HEK293 (cell line): ENCODE data around the gene ACSL3.

Experiments
- CTCF ChIA-PET: fragments of 350-600 bp; formaldehyde crosslinking; extraction: SDS; loops from one replicate; lab custom pipeline; 2021; ENCODE audit warnings: antibody characterized with exemption; lab: Yijun Ruan, JAX
- POLR2A ChIA-PET: fragments of 300-600 bp; formaldehyde crosslinking; extraction: SDS; loops from one replicate; lab custom pipeline; 2020; ENCODE audit warnings: antibody characterized with exemption, inconsistent platforms; lab: Yijun Ruan, JAX
- H3K27ac ChIP-seq: fragments of 200-500 bp; sonication (Bioruptor generic); 2 replicates; pipeline ENCODE4 v1.5.1; 2014; ENCODE audit warnings: low read depth, low read length, control low read depth, inconsistent platforms; ENCODE audit errors: extremely low read depth
- H3K36me3 ChIP-seq, 2 experiments: fragments of 200-500 bp in 1 of 2; sonication (Bioruptor generic) in 1 of 2; 1 replicate in 1 of 2; 2 replicates in 1 of 2; pipeline ENCODE4 v1.5.1; 2014 to 2017; ENCODE audit warnings: inconsistent platforms in 2 of 2, low read length in 2 of 2; ENCODE audit not compliant: control insufficient read depth in 2 of 2, insufficient read depth in 1 of 2
- H3K4me1 ChIP-seq: fragments of 200-500 bp; sonication (Bioruptor generic); 2 replicates; pipeline ENCODE4 v1.5.1; 2014; ENCODE audit warnings: mild to moderate bottlenecking, low read length, inconsistent platforms; ENCODE audit not compliant: control insufficient read depth, insufficient read depth
- H3K4me3 ChIP-seq: 2 replicates; pipeline ENCODE4 v1.5.1; 2011; ENCODE audit warnings: low read depth, mild to moderate bottlenecking, control low read depth, low read length, moderate library complexity
- H3K9me3 ChIP-seq: fragments of 200-500 bp; sonication (Bioruptor generic); 2 replicates; pipeline ENCODE4 v1.5.1; 2014; ENCODE audit warnings: low read depth, low read length, inconsistent platforms; ENCODE audit not compliant: control insufficient read depth, insufficient read depth
- HOXC10 ChIP-seq: sonication (generic); formaldehyde crosslinking; IDR thresholded peaks from 2 replicates; pipeline ENCODE4 v1.8.1; 2023; ENCODE audit warnings: mild to moderate bottlenecking, missing genetic modification reagents
- KLF7 ChIP-seq: fragments of 450-650 bp; formaldehyde crosslinking; IDR thresholded peaks from 2 replicates; pipeline ENCODE4 v1.5.1; 2016; ENCODE audit warnings: missing biosample characterization, missing genetic modification characterization, borderline replicate concordance
- MYNN ChIP-seq: fragments of 450-650 bp; formaldehyde crosslinking; IDR thresholded peaks from 2 replicates; pipeline ENCODE4 v1.5.1; 2016; ENCODE audit warnings: missing biosample characterization, missing genetic modification characterization, borderline replicate concordance
- SETDB1 ChIP-seq: IDR thresholded peaks from one replicate; pipeline ENCODE4 v1.6.1; 2017; ENCODE audit warnings: mild to moderate bottlenecking, low read length, moderate library complexity, mixed read lengths; ENCODE audit not compliant: insufficient read length
- SP7 ChIP-seq: fragments of 450-650 bp; formaldehyde crosslinking; IDR thresholded peaks from 2 replicates; pipeline ENCODE4 v1.5.1; 2016; ENCODE audit warnings: missing biosample characterization, missing genetic modification characterization
- ZBTB10 ChIP-seq: fragments of 450-650 bp; formaldehyde crosslinking; IDR thresholded peaks from 2 replicates; pipeline ENCODE4 v1.5.1; 2016; ENCODE audit warnings: missing biosample characterization, missing genetic modification characterization
- ZBTB8A ChIP-seq: fragments of 450-650 bp; formaldehyde crosslinking; IDR thresholded peaks from 2 replicates; pipeline ENCODE4 v1.5.1; 2016; ENCODE audit warnings: missing biosample characterization, missing genetic modification characterization
- ZFP37 ChIP-seq: fragments of 450-650 bp; formaldehyde crosslinking; IDR thresholded peaks from 2 replicates; pipeline ENCODE4 v1.5.1; 2016; ENCODE audit warnings: missing biosample characterization, missing genetic modification characterization
- ZNF140 ChIP-seq: fragments of 450-650 bp; formaldehyde crosslinking; IDR thresholded peaks from 2 replicates; pipeline ENCODE4 v1.5.1; 2016; ENCODE audit warnings: missing biosample characterization, missing genetic modification characterization
- ZNF157 ChIP-seq: fragments of 450-650 bp; formaldehyde crosslinking; IDR thresholded peaks from 2 replicates; pipeline ENCODE4 v1.5.1; 2016; ENCODE audit warnings: missing biosample characterization, missing genetic modification characterization
- ZNF37A ChIP-seq: fragments of 450-650 bp; IDR thresholded peaks from 2 replicates; pipeline ENCODE4 v1.5.1; 2018; ENCODE audit warnings: missing biosample characterization, missing genetic modification characterization
- ZNF426 ChIP-seq: fragments of 450-650 bp; formaldehyde crosslinking; IDR thresholded peaks from 2 replicates; pipeline ENCODE4 v1.5.1; 2017; ENCODE audit warnings: missing biosample characterization, missing genetic modification characterization, mild to moderate bottlenecking, inconsistent platforms, moderate library complexity
- ZNF433 ChIP-seq: fragments of 450-650 bp; formaldehyde crosslinking; IDR thresholded peaks from 2 replicates; pipeline ENCODE4 v1.5.1; 2016; ENCODE audit warnings: missing biosample characterization, missing genetic modification characterization, low read depth
- ZNF704 ChIP-seq: fragments of 450-650 bp; formaldehyde crosslinking; IDR thresholded peaks from 2 replicates; pipeline ENCODE4 v1.5.1; 2016; ENCODE audit warnings: missing biosample characterization, missing genetic modification characterization
- TF ChIP-seq, protein P1 (sequence below): fragments of 450-650 bp; formaldehyde crosslinking; IDR thresholded peaks from 2 replicates; pipeline ENCODE4 v1.5.1; 2016; ENCODE audit warnings: missing biosample characterization, missing genetic modification characterization
- TF ChIP-seq, protein P2 (sequence below): fragments of 450-650 bp; formaldehyde crosslinking; IDR thresholded peaks from 2 replicates; pipeline ENCODE4 v1.5.1; 2016; ENCODE audit warnings: missing biosample characterization, missing genetic modification characterization
- TF ChIP-seq, protein P3 (sequence below): fragments of 450-650 bp; formaldehyde crosslinking; IDR thresholded peaks from 2 replicates; pipeline ENCODE4 v1.5.1; 2016; ENCODE audit warnings: missing biosample characterization, missing genetic modification characterization
- TF ChIP-seq, protein P4 (sequence below): IDR thresholded peaks from 2 replicates; pipeline ENCODE4 v1.6.1; 2011; ENCODE audit warnings: mild to moderate bottlenecking, low read depth, low read length, borderline replicate concordance

Gene ACSL3

GRCh38 chr2:222900354-222900753, 39.5 kb downstream of the ACSL3 start:
- Histone ChIP-seq H3K4me3 (no peak overlapping the region), H3K4me1 (0 out of 2 replicates have a peak, but pooled peaks cover 3% of the 10 kb centered on the region), H3K9me3 (no peaks in the 10 kb centered on the region), H3K27ac (no peak overlapping the region), H3K36me3 (peaks cover 0 to 5% of the 10 kb centered on the region in 2 experiments; a peak in 1 of 3 replicates)
- no peak for TF ChIP-seq KLF7
- peak; percentile 52; the same call in 1 of the 2 replicates for TF ChIP-seq SP7 (tag by site-specific recombination)
- TF ChIP-seq SETDB1, result peak; percentile 30
- CTCF ChIA-PET, result interaction anchor here (0.7 to 4.4 kb wide), 4 partner anchors 21 to 224 kb away, joined by 3 to 26 read pairs (median 3); no protein-coding TSS in a partner anchor
- POLR2A ChIA-PET, result no interaction called here

GRCh38 chr2:222902660-222903059, 41.8 kb downstream of the ACSL3 start:
- CTCF ChIA-PET, result interaction anchor here (0.6 to 4.4 kb wide), 23 partner anchors 8 to 878 kb away, joined by 3 to 26 read pairs (median 4); no protein-coding TSS in a partner anchor
- Histone ChIP-seq H3K27ac (no peak overlapping the region), H3K9me3 (no peaks in the 10 kb centered on the region), H3K36me3 (peaks cover 0 to 8% of the 10 kb centered on the region in 2 experiments; a peak in 1 of 3 replicates), H3K4me1 (0 out of 2 replicates have a peak, but pooled peaks cover 3% of the 10 kb centered on the region), H3K4me3 (no peak overlapping the region)
- POLR2A ChIA-PET, result no interaction called here
- TF ChIP-seq ZBTB8A (tag by site-specific recombination), result no peak
- TF ChIP-seq ZFP37 (tag by site-specific recombination), result no peak
- TF ChIP-seq, protein P1, sequence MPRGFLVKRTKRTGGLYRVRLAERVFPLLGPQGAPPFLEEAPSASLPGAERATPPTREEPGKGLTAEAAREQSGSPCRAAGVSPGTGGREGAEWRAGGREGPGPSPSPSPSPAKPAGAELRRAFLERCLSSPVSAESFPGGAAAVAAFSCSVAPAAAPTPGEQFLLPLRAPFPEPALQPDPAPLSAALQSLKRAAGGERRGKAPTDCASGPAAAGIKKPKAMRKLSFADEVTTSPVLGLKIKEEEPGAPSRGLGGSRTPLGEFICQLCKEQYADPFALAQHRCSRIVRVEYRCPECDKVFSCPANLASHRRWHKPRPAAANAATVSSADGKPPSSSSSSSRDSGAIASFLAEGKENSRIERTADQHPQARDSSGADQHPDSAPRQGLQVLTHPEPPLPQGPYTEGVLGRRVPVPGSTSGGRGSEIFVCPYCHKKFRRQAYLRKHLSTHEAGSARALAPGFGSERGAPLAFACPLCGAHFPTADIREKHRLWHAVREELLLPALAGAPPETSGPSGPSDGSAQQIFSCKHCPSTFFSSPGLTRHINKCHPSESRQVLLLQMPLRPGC (tag by site-specific recombination), result no peak
- TF ChIP-seq ZNF426 (tag by site-specific recombination), result no peak
- TF ChIP-seq, protein P2, sequence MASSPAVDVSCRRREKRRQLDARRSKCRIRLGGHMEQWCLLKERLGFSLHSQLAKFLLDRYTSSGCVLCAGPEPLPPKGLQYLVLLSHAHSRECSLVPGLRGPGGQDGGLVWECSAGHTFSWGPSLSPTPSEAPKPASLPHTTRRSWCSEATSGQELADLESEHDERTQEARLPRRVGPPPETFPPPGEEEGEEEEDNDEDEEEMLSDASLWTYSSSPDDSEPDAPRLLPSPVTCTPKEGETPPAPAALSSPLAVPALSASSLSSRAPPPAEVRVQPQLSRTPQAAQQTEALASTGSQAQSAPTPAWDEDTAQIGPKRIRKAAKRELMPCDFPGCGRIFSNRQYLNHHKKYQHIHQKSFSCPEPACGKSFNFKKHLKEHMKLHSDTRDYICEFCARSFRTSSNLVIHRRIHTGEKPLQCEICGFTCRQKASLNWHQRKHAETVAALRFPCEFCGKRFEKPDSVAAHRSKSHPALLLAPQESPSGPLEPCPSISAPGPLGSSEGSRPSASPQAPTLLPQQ (tag by site-specific recombination), result no peak
- TF ChIP-seq ZNF704, result no peak
- TF ChIP-seq ZNF37A (tag by site-specific recombination), result no peak
- TF ChIP-seq, protein P3, sequence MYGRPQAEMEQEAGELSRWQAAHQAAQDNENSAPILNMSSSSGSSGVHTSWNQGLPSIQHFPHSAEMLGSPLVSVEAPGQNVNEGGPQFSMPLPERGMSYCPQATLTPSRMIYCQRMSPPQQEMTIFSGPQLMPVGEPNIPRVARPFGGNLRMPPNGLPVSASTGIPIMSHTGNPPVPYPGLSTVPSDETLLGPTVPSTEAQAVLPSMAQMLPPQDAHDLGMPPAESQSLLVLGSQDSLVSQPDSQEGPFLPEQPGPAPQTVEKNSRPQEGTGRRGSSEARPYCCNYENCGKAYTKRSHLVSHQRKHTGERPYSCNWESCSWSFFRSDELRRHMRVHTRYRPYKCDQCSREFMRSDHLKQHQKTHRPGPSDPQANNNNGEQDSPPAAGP (tag by site-specific recombination), result no peak
- no peak for TF ChIP-seq ZNF157
- TF ChIP-seq, protein P4, sequence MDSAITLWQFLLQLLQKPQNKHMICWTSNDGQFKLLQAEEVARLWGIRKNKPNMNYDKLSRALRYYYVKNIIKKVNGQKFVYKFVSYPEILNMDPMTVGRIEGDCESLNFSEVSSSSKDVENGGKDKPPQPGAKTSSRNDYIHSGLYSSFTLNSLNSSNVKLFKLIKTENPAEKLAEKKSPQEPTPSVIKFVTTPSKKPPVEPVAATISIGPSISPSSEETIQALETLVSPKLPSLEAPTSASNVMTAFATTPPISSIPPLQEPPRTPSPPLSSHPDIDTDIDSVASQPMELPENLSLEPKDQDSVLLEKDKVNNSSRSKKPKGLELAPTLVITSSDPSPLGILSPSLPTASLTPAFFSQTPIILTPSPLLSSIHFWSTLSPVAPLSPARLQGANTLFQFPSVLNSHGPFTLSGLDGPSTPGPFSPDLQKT, result no peak
- no peak for TF ChIP-seq MYNN
- TF ChIP-seq HOXC10 (CRISPR knock-in tag), result no peak
- no peak for TF ChIP-seq ZNF140 (tag by site-specific recombination)
- TF ChIP-seq ZBTB10 (tag by site-specific recombination), result no peak
- no peak for TF ChIP-seq ZNF433 (tag by site-specific recombination)
